HG02798 (cell line): ENCODE results near the gene TMEM132C.

ENCODE experiments used
- ATAC-seq: cut with Tn5 transposase; IDR thresholded peaks from one replicate; pipeline ENCODE4 v1.9.1; 2021; ENCODE audit warnings: mild to moderate bottlenecking; ENCODE audit not compliant: unreplicated experiment, poor library complexity

Gene TMEM132C

GRCh38 chr12:128402486-128403243 is 135.7 kb downstream of the TMEM132C start:
- no peak for ATAC-seq

- ATAC-seq: no peak
Observed at GRCh38 chr12:128408669-128409068, 141.7 kb downstream of the TMEM132C start.

GRCh38 chr12:128415036-128415560 is 148.1 kb downstream of the TMEM132C start:
- ATAC-seq: no peak

GRCh38 chr12:128418944-128419343 is 152.0 kb downstream of the TMEM132C start:
- no peak for ATAC-seq

- no peak for ATAC-seq
Observed at GRCh38 chr12:128420163-128420562, 153.2 kb downstream of the TMEM132C start.

- ATAC-seq: no peak
Observed at GRCh38 chr12:128421375-128421774, 154.4 kb downstream of the TMEM132C start.

GRCh38 chr12:128423205-128423604 is 156.2 kb downstream of the TMEM132C start:
- no peak for ATAC-seq

- no peak for ATAC-seq
Observed at GRCh38 chr12:128424931-128425431, 158.0 kb downstream of the TMEM132C start.

- no peak for ATAC-seq
Observed at GRCh38 chr12:128425666-128426331, 158.8 kb downstream of the TMEM132C start.

GRCh38 chr12:128426511-128426910 is 159.5 kb downstream of the TMEM132C start:
- no peak for ATAC-seq

GRCh38 chr12:128439796-128440195 is 172.8 kb downstream of the TMEM132C start:
- ATAC-seq: no peak

GRCh38 chr12:128442096-128442495 is 175.1 kb downstream of the TMEM132C start:
- ATAC-seq: no peak

- no peak for ATAC-seq
Observed at GRCh38 chr12:128444598-128444997, 177.6 kb downstream of the TMEM132C start.

- no peak for ATAC-seq
Observed at GRCh38 chr12:128445415-128446127, 178.6 kb downstream of the TMEM132C start.

- ATAC-seq: no peak
Observed at GRCh38 chr12:128449146-128449894, 182.3 kb downstream of the TMEM132C start.

GRCh38 chr12:128450810-128451209 is 183.8 kb downstream of the TMEM132C start:
- no peak for ATAC-seq

GRCh38 chr12:128455851-128456250 is 188.9 kb downstream of the TMEM132C start:
- ATAC-seq: no peak

GRCh38 chr12:128456922-128457321 is 190.0 kb downstream of the TMEM132C start:
- no peak for ATAC-seq

- no peak for ATAC-seq
Observed at GRCh38 chr12:128458301-128458974, 191.5 kb downstream of the TMEM132C start.
